IPS-20b (cell line): ENCODE results near the gene BCAS3.

Source experiments
- H3K27ac ChIP-seq: one replicate; pipeline ENCODE4 v1.5.1; 2013; ENCODE audit warnings: low read length
- H3K27me3 ChIP-seq: 2 replicates; pipeline ENCODE4 v1.6.1; 2013; ENCODE audit warnings: mild to moderate bottlenecking, low read length, inconsistent platforms; ENCODE audit not compliant: insufficient read depth
- H3K36me3 ChIP-seq: 2 replicates; pipeline ENCODE4 v1.6.1; 2013; ENCODE audit warnings: low read depth, mild to moderate bottlenecking, inconsistent platforms, low read length, moderate library complexity; ENCODE audit not compliant: insufficient read depth
- H3K4me1 ChIP-seq: 2 replicates; pipeline ENCODE4 v1.6.1; 2013; ENCODE audit warnings: mild to moderate bottlenecking, control low read depth, inconsistent platforms, low read length, moderate library complexity; ENCODE audit not compliant: insufficient read depth
- H3K4me3 ChIP-seq: 2 replicates; pipeline ENCODE4 v1.5.1; 2013; ENCODE audit warnings: mild to moderate bottlenecking, low read length, inconsistent platforms
- H3K9ac ChIP-seq: 2 replicates; pipeline ENCODE4 v1.6.1; 2013; ENCODE audit warnings: low read depth, mild to moderate bottlenecking, inconsistent platforms, low read length, moderate library complexity
- H3K9me3 ChIP-seq: 2 replicates; pipeline ENCODE4 v1.6.1; 2013; ENCODE audit warnings: mild to moderate bottlenecking, low read depth, low read length, inconsistent platforms; ENCODE audit not compliant: insufficient read depth

The BCAS3 gene

DNA sequence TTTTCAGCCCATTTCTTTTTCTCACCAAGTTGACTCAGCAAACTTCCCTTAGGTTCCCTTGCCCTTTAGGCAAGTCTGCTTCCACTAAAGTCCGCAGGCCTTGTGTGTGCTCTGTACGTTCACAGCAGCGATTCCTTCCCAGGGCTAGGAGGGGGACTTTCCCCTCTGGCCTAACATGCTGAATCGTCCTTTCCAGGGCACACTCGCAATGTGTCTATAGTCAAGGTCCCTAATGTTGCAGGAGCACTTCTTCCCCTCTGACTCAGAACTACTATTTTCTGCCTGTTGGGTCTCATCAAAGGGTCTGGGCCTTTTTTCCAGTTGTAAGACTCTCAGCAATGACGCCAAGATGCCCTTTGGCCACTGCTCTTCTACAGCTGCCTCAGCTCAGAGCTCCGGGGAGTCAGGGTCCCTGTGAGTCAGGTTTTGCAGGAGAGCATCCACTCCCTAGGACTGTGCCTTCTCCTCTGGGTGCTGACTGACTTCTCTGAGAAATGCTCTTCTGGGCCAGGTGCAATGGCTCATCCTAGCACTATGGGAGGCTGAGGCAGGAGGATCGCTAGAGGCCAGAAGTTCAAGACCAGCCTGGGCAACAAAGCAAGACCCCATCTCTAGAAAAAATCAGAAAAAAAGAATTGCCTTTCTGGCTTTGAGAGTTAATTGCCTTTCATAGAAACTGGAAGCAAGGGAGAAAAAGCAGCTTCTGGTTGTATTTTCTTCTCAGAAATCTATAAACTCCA, 657.6 kb downstream of the BCAS3 start:
- H3K4me3 ChIP-seq: no peak overlapping the region
- 0 out of 2 replicates have a peak, but pooled peaks cover 2% of the 10 kb centered on the region for H3K4me1 ChIP-seq
- no peaks in the 10 kb centered on the region for H3K27me3 ChIP-seq
- H3K36me3 ChIP-seq: no peaks in the 10 kb centered on the region
- H3K27ac ChIP-seq: no peak overlapping the region
- H3K9me3 ChIP-seq: no peaks in the 10 kb centered on the region
- H3K9ac ChIP-seq: no peak overlapping the region

DNA sequence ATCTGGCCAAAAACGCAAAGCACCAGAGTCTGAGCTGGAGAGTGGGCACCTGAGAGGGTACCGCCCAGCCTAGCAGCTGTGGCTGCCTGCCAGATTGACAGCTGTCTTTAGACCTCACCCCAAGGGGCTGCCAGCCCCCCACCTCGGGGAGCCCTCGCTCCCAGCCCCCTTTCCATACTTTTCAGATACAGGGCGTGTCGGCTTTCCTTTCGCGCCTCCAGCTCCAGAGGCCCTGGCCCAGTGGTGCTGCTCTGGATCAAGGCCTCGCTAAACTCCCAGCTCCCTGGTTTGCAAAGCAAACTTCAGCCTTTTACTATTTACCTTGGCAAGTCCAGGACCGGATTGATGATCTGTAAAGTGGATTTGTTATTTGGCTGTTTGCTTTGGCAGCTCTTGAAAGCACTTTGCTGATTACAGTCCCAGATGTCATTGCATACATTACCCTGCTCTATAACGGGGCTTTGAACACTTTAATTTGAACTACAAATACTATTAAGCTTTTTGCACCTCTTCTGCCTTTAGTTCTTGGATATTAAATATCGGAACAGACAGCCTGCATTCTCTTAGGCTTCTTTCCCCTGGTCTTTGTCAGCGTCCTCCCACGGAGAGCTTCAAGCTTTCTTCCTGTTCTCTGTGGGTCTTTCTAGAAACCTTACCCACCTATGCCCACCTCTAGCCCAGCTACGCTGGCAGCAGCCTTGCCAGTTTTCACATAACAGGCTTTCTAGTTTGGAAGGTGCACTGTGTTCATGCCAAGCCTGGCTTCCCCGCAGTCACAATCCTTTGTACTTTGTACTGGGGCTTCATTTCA, 658.4 kb downstream of the BCAS3 start:
- Histone ChIP-seq H3K4me3 (no peak overlapping the region), H3K9ac (no peak overlapping the region), H3K27me3 (no peaks in the 10 kb centered on the region), H3K4me1 (0 out of 2 replicates have a peak, but pooled peaks cover 2% of the 10 kb centered on the region), H3K9me3 (no peaks in the 10 kb centered on the region), H3K27ac (no peak overlapping the region), H3K36me3 (no peaks in the 10 kb centered on the region)

- H3K27ac ChIP-seq: no peak overlapping the region
- no peaks in the 10 kb centered on the region for H3K9me3 ChIP-seq
- H3K9ac ChIP-seq: no peak overlapping the region
- H3K27me3 ChIP-seq: no peaks in the 10 kb centered on the region
- H3K4me3 ChIP-seq: no peak overlapping the region
- 0 out of 2 replicates have a peak, but pooled peaks cover 2% of the 10 kb centered on the region for H3K4me1 ChIP-seq
- H3K36me3 ChIP-seq: no peaks in the 10 kb centered on the region
Observed at GRCh38 chr17:61337290-61337689, 659.6 kb downstream of the BCAS3 start.

DNA sequence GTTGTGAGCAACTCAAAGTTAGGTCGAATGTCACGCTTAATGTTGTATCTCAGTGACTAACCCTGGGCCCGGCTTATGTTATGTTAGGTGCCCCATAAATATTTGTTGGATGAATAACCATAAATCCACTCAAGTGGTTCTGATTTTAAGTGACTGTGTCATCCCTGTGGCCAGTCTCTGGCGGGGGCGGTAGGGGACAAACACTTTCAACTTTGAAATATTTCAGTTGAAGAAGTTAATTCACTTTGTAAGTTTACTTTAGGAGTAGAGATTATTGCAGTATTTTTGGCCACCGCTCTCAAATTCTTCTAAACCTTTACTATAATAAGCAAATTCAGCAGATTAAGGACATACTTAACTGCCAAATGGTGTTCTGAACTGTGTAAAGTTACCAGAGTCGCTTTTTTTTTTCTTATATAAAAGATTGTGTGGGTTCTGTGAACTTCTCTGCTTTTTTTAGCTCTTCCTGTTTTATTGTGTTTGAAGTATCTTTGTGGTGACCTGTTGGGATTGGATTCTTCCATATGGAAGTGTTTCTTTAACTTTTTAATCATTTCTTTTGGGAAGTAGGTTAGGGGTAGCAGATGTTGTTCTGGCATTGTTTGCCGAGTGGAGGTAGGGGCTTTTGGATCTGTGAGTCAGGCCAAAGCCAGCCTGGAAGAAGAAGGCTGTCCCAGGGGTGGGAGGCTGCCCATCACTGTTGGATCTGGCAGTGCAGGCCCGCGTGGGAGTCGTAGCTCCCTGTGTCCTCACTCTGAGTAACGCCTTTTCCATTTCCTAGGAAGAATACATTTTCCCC, 660.5 kb downstream of the BCAS3 start:
- Histone ChIP-seq H3K9me3 (no peaks in the 10 kb centered on the region), H3K36me3 (no peaks in the 10 kb centered on the region), H3K27me3 (no peaks in the 10 kb centered on the region), H3K9ac (no peak overlapping the region), H3K4me1 (0 out of 2 replicates have a peak, but pooled peaks cover 2% of the 10 kb centered on the region), H3K27ac (no peak overlapping the region), H3K4me3 (no peak overlapping the region)

DNA sequence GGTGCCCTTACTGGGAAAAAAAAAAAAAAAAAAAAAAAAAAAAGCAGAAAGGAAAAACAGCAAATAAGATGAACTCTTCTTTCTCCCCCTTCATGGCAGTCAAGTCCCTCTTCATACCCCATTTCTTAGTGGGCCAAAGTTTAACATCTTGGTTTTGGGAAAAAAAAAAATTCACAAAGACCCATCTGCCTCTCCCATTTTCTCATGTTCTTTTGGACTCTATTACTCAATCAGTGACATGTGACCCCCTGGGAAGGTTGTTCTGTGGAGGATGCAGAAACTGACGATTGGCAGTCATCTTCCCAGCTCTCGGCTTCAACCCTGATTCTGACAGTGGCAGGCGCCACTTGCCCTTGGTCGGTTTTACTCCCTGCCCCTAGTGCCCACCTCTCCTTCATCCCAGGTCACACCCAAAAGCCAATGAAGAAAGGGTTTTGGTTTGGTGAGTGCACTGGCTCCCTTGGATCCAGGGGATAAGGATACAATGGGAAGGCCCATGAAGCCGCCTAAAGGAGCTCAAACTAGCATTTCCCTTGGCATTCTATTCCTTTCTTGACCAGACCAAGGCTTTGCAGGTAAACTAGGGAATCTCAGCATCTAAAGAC, 661.3 kb downstream of the BCAS3 start:
- H3K27ac ChIP-seq: no peak overlapping the region
- no peak overlapping the region for H3K4me3 ChIP-seq
- 0 out of 2 replicates have a peak, but pooled peaks cover 2% of the 10 kb centered on the region for H3K4me1 ChIP-seq
- no peaks in the 10 kb centered on the region for H3K27me3 ChIP-seq
- no peak overlapping the region for H3K9ac ChIP-seq
- no peaks in the 10 kb centered on the region for H3K9me3 ChIP-seq
- H3K36me3 ChIP-seq: no peaks in the 10 kb centered on the region

- no peaks in the 10 kb centered on the region for H3K9me3 ChIP-seq
- H3K27ac ChIP-seq: no peak overlapping the region
- no peaks in the 10 kb centered on the region for H3K27me3 ChIP-seq
- no peak overlapping the region for H3K4me3 ChIP-seq
- no peaks in the 10 kb centered on the region for H3K36me3 ChIP-seq
- H3K4me1 ChIP-seq: 0 out of 2 replicates have a peak, but pooled peaks cover 2% of the 10 kb centered on the region
- no peak overlapping the region for H3K9ac ChIP-seq
Observed at GRCh38 chr17:61340431-61341209, 663.0 kb downstream of the BCAS3 start.

GRCh38 chr17:61343576-61343975, 665.9 kb downstream of the BCAS3 start:
- no peak overlapping the region for H3K4me3 ChIP-seq
- H3K27ac ChIP-seq: no peak overlapping the region
- H3K4me1 ChIP-seq: no peaks in the 10 kb centered on the region
- H3K9me3 ChIP-seq: no peaks in the 10 kb centered on the region
- no peaks in the 10 kb centered on the region for H3K27me3 ChIP-seq
- H3K36me3 ChIP-seq: no peaks in the 10 kb centered on the region
- no peak overlapping the region for H3K9ac ChIP-seq

DNA sequence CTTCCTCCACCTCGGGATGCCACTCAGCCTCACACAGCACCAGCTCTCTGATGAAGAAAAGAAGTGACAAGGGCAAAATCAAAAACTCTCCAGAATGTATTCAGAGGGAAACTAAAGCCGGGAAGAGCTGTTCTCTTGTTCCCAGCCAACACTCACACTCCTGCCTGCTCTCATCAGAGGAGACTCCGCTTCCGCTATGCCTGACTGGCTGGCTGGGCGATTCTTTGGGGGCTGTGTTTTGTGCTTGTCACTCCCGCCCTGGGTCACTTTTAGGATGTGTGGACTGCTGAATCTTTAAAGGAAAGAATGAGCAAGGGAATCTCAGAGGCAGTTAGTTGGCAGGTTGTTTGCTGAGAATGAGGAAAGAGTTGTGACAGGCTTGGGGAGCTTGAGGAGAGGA, 667.4 kb downstream of the BCAS3 start:
- H3K9ac ChIP-seq: no peak overlapping the region
- no peaks in the 10 kb centered on the region for H3K4me1 ChIP-seq
- no peaks in the 10 kb centered on the region for H3K9me3 ChIP-seq
- H3K4me3 ChIP-seq: no peak overlapping the region
- H3K36me3 ChIP-seq: no peaks in the 10 kb centered on the region
- no peak overlapping the region for H3K27ac ChIP-seq
- no peaks in the 10 kb centered on the region for H3K27me3 ChIP-seq

- no peak overlapping the region for H3K27ac ChIP-seq
Observed at GRCh38 chr17:61345825-61346666, 668.4 kb downstream of the BCAS3 start.

DNA sequence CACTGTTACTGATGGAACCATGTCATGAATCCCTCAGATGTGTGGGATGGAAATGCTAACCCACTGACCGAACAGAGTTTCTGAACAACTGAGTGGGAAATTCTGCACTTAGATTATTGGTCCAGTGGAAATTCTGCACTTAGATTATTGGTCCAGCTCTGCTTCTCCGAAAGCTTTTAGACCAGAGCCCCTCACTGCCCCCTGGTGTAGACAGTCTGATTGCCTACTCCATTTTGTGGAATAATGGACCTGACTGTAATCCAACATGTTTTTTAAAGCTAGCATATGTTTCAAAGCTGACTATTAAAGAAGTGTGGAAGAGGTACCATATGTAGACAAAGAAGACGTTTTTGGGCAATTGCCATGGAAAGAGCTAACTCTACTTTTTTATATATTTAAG, 671.7 kb downstream of the BCAS3 start:
- H3K9ac ChIP-seq: no peak overlapping the region
- H3K9me3 ChIP-seq: no peaks in the 10 kb centered on the region
- peaks cover 12% of the 10 kb centered on the region for H3K4me1 ChIP-seq
- no peak overlapping the region for H3K27ac ChIP-seq
- H3K36me3 ChIP-seq: no peaks in the 10 kb centered on the region
- H3K27me3 ChIP-seq: no peaks in the 10 kb centered on the region
- H3K4me3 ChIP-seq: no peak overlapping the region

More at GRCh38 chr17:61345825-61346666, 668.4 kb downstream of the BCAS3 start:
- Histone ChIP-seq H3K9me3 (no peaks in the 10 kb centered on the region), H3K4me3 (no peak overlapping the region), H3K27me3 (no peaks in the 10 kb centered on the region), H3K9ac (no peak overlapping the region), H3K4me1 (no peaks in the 10 kb centered on the region), H3K36me3 (no peaks in the 10 kb centered on the region)
